ENCODE measurements around the gene GPR25.

The GPR25 gene

GRCh38 chr1:200918006-200918405 lies 45.2 kb downstream of the GPR25 start:
- no peaks in the 10 kb centered on the region for H3K9me2 ChIP-seq (replicated peaks; ENCODE audit: low read depth, low read length)
- TF ChIP-seq CTCF (conservative IDR thresholded peaks at IDR 0.05; ENCODE audit: low read length) (no peak), EZH2phosphoT487 (IDR thresholded peaks at IDR 0.05; ENCODE audit: borderline replicate concordance) (no peak)
- no peaks in the 10 kb centered on the region for H3F3A ChIP-seq (ENCODE audit: low read depth)
- H3K27me3 ChIP-seq (ENCODE audit: insufficient read depth, low read length, poor library complexity, severe bottlenecking), result no peaks in the 10 kb centered on the region
- no peaks in the 10 kb centered on the region for H3K79me2 ChIP-seq (ENCODE audit: insufficient read depth, low read length)
- H3K4me1 ChIP-seq (ENCODE audit: insufficient read depth, low read length, poor library complexity, severe bottlenecking), result peaks cover 16% of the 10 kb centered on the region
- no peaks in the 10 kb centered on the region for H3K9me3 ChIP-seq (ENCODE audit: insufficient read depth, low read depth, low read length)
- no peak overlapping the region for H3K4me3 ChIP-seq (ENCODE audit: low read length, poor library complexity, severe bottlenecking)
- no peaks in the 10 kb centered on the region for H3K36me3 ChIP-seq (ENCODE audit: insufficient read depth, low read length)
- H3K4me2 ChIP-seq (ENCODE audit: low read depth, low read length, poor library complexity, severe bottlenecking), result no peak overlapping the region
- H4K20me1 ChIP-seq (ENCODE audit: insufficient read depth, low read length, poor library complexity, severe bottlenecking), result no peaks in the 10 kb centered on the region
- no peak overlapping the region for H3K9ac ChIP-seq (ENCODE audit: low read depth, low read length, poor library complexity, severe bottlenecking)
- H2AFZ ChIP-seq (ENCODE audit: low read length), result no peak overlapping the region

GRCh38 chr1:200919386-200919785 lies 46.6 kb downstream of the GPR25 start:
- Histone ChIP-seq H3K79me2 (ENCODE audit: insufficient read depth, low read length) (no peaks in the 10 kb centered on the region), H3K9me2 (replicated peaks; ENCODE audit: low read depth, low read length) (no peaks in the 10 kb centered on the region), H3K4me3 (ENCODE audit: low read length, poor library complexity, severe bottlenecking) (no peak overlapping the region), H3K9me3 (ENCODE audit: insufficient read depth, low read depth, low read length) (no peaks in the 10 kb centered on the region), H3K4me2 (ENCODE audit: low read depth, low read length, poor library complexity, severe bottlenecking) (no peak overlapping the region), H4K20me1 (ENCODE audit: insufficient read depth, low read length, poor library complexity, severe bottlenecking) (no peaks in the 10 kb centered on the region), H2AFZ (ENCODE audit: low read length) (no peak overlapping the region), H3K27me3 (ENCODE audit: insufficient read depth, low read length, poor library complexity, severe bottlenecking) (no peaks in the 10 kb centered on the region), H3K4me1 (ENCODE audit: insufficient read depth, low read length, poor library complexity, severe bottlenecking) (peaks cover 16% of the 10 kb centered on the region), H3F3A (ENCODE audit: low read depth) (no peaks in the 10 kb centered on the region), H3K9ac (ENCODE audit: low read depth, low read length, poor library complexity, severe bottlenecking) (no peak overlapping the region), H3K36me3 (ENCODE audit: insufficient read depth, low read length) (no peaks in the 10 kb centered on the region)
- TF ChIP-seq EZH2phosphoT487 (IDR thresholded peaks at IDR 0.05; ENCODE audit: borderline replicate concordance) (no peak), CTCF (conservative IDR thresholded peaks at IDR 0.05; ENCODE audit: low read length) (no peak)

- H4K20me1 ChIP-seq (ENCODE audit: insufficient read depth, low read length, poor library complexity, severe bottlenecking), result no peaks in the 10 kb centered on the region
- H2AFZ ChIP-seq (ENCODE audit: low read length), result no peak overlapping the region
- TF ChIP-seq EZH2phosphoT487 (IDR thresholded peaks at IDR 0.05; ENCODE audit: borderline replicate concordance), result no peak
- TF ChIP-seq CTCF (conservative IDR thresholded peaks at IDR 0.05; ENCODE audit: low read length), result no peak
- H3F3A ChIP-seq (ENCODE audit: low read depth), result no peaks in the 10 kb centered on the region
- H3K9ac ChIP-seq (ENCODE audit: low read depth, low read length, poor library complexity, severe bottlenecking), result no peak overlapping the region
- H3K79me2 ChIP-seq (ENCODE audit: insufficient read depth, low read length), result no peaks in the 10 kb centered on the region
- H3K4me3 ChIP-seq (ENCODE audit: low read length, poor library complexity, severe bottlenecking), result no peak overlapping the region
- H3K9me2 ChIP-seq (replicated peaks; ENCODE audit: low read depth, low read length), result no peaks in the 10 kb centered on the region
- no peak overlapping the region for H3K4me2 ChIP-seq (ENCODE audit: low read depth, low read length, poor library complexity, severe bottlenecking)
- no peaks in the 10 kb centered on the region for H3K36me3 ChIP-seq (ENCODE audit: insufficient read depth, low read length)
- H3K9me3 ChIP-seq (ENCODE audit: insufficient read depth, low read depth, low read length), result no peaks in the 10 kb centered on the region
- H3K4me1 ChIP-seq (ENCODE audit: insufficient read depth, low read length, poor library complexity, severe bottlenecking), result peaks cover 28% of the 10 kb centered on the region
- no peaks in the 10 kb centered on the region for H3K27me3 ChIP-seq (ENCODE audit: insufficient read depth, low read length, poor library complexity, severe bottlenecking)
These were observed 48.9 kb downstream of the GPR25 start for GRCh38 chr1:200921571-200922110.
